ENCODE data around the gene CHAD. TPM values are rescaled to one million over a fixed set of nuclear protein-coding genes. Genes with fewer than 3 reads are reported as not detected.

CHAD gene
- total RNA-seq, 1 experiment from 2014 or later, result 0.57 TPM

- H3K14ac ChIP-seq (ENCODE audit: insufficient read depth, low read length), result no peak overlapping the region
- peaks cover 16 to 29% of the 10 kb centered on the region in 2 experiments for H3K4me1 Mint-ChIP-seq
- H4K8ac ChIP-seq (replicated peaks; ENCODE audit: insufficient read length, low read depth, low read length), result no peak overlapping the region
- H3K27ac ChIP-seq (ENCODE audit: insufficient read length, low read depth, low read length), result no peak overlapping the region
- no peak overlapping the region for H3K18ac ChIP-seq (ENCODE audit: insufficient read length, low read depth, low read length)
- no peaks in the 10 kb centered on the region for H3K23me2 ChIP-seq (ENCODE audit: insufficient read length, low read depth, low read length, poor library complexity, severe bottlenecking)
- no peak overlapping the region for H2BK12ac ChIP-seq (ENCODE audit: insufficient read length, low read depth, low read length)
- H3K79me2 ChIP-seq (ENCODE audit: insufficient read depth, low read length), result no peaks in the 10 kb centered on the region
- H2AFZ ChIP-seq (ENCODE audit: low read length), result no peak overlapping the region
- H4K91ac ChIP-seq (ENCODE audit: insufficient read length, low read depth, low read length), result no peak overlapping the region
- no peaks in the 10 kb centered on the region for H4K20me1 ChIP-seq (ENCODE audit: control insufficient read depth, insufficient read depth, insufficient read length)
- no peak overlapping the region for H2BK120ac ChIP-seq (ENCODE audit: low read depth, low read length, poor library complexity, severe bottlenecking)
- WGBS (ENCODE audit: extremely low coverage, insufficient read length, low lambda C conversion rate), result no CpG with 5 or more reads among the region's 22 CpGs
- no peak overlapping the region for H2BK5ac ChIP-seq (ENCODE audit: insufficient read length, low read length)
- DNase-seq, result no peak
- no peaks in the 10 kb centered on the region for H3K9me3 ChIP-seq (ENCODE audit: control insufficient read depth, low read depth, low read length)
- no peak overlapping the region for H3K56ac ChIP-seq (ENCODE audit: insufficient read length, low read depth, low read length)
- TF ChIP-seq CTCF (conservative IDR thresholded peaks at IDR 0.05), result no peak
- no peak overlapping the region for H3T11ph ChIP-seq (ENCODE audit: low read length)
- H3K27me3 Mint-ChIP-seq (ENCODE audit: low read depth), result peaks cover 41% of the 10 kb centered on the region
- no peak overlapping the region for H3K9ac ChIP-seq (ENCODE audit: extremely low read depth, insufficient read length, low read length)
- no peak overlapping the region for H2AK5ac ChIP-seq (ENCODE audit: insufficient read length, low read length)
- no peak overlapping the region for H3K4me2 ChIP-seq (ENCODE audit: insufficient read depth, insufficient read length, low read length)
- H3K79me1 ChIP-seq (ENCODE audit: insufficient read depth, low read depth, low read length, poor library complexity, severe bottlenecking), result no peaks in the 10 kb centered on the region
- H3K9me3 Mint-ChIP-seq, result no peaks in the 10 kb centered on the region
- peaks cover 12% of the 10 kb centered on the region; the same call in 1 of the 2 replicates for H3K27me3 ChIP-seq (ENCODE audit: insufficient read depth, low read length)
- peak overlapping the region in 1 of 2 experiments; percentile 49; a peak in 1 of 5 replicates for H3K4me3 Mint-ChIP-seq
- no peak overlapping the region for H2BK20ac ChIP-seq (ENCODE audit: low read depth, low read length, poor library complexity, severe bottlenecking)
- H3K23ac ChIP-seq (ENCODE audit: insufficient read length, low read depth, low read length), result no peak overlapping the region
- H3K4me1 ChIP-seq (ENCODE audit: insufficient read depth, low read length), result peaks cover 3% of the 10 kb centered on the region; the same call in 1 of the 2 replicates
- H3K36me3 Mint-ChIP-seq (ENCODE audit: insufficient read depth in 1 of 3, low read depth in 3 of 3), result peaks cover 0 to 2% (median 0%) of the 10 kb centered on the region in 3 experiments; a peak in 3 of 7 replicates
- H3K27ac Mint-ChIP-seq, result no peak overlapping the region
- H4K5ac ChIP-seq (ENCODE audit: insufficient read length, low read depth, low read length), result no peak overlapping the region
- H2BK15ac ChIP-seq (ENCODE audit: low read depth, low read length), result no peak overlapping the region
- H3K4ac ChIP-seq (ENCODE audit: low read depth, low read length), result no peak overlapping the region
Observed at GRCh38 chr17:50471009-50471905, 2.6 kb upstream of the CHAD start.

Measured in H9 (cell line).